VCaP (cell line): ENCODE results near the gene LDLRAD3.

ENCODE experiments used
- H3K27ac ChIP-seq: fragments of 450-650 bp; 2 replicates; pipeline ENCODE4 v1.5.1; 2017
- CTCF ChIP-seq: fragments of 450-650 bp; conservative IDR thresholded peaks from 2 replicates; pipeline ENCODE4 v1.5.1; 2017; ENCODE audit warnings: mild to moderate bottlenecking, moderate library complexity

The LDLRAD3 gene

GRCh38 chr11:36060926-36061325 lies 117.1 kb downstream of the LDLRAD3 start:
- no peak for TF ChIP-seq CTCF
- no peak overlapping the region for H3K27ac ChIP-seq

DNA sequence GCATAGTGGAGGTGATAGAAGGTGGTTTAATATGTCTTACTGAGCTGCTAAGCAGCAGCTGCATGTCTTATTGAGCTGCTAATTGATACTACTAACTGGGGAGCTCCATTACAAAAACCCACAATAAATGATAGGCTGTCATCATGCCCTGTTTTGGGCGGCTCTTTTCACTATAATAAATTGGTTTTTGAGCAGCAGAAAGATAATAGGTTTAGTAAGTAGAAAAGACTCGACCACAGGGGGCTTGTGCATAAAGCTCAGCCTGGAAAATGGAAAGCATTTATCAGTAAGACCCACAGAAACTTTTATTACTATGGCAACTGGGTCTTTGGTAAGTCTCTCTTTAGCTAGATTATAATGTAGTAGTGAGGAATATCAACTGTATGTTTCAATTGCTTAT lies 117.6 kb downstream of the LDLRAD3 start:
- H3K27ac ChIP-seq = no peak overlapping the region
- no peak for TF ChIP-seq CTCF

GRCh38 chr11:36062796-36063365 lies 119.0 kb downstream of the LDLRAD3 start:
- no peak for TF ChIP-seq CTCF
- no peak overlapping the region for H3K27ac ChIP-seq

DNA sequence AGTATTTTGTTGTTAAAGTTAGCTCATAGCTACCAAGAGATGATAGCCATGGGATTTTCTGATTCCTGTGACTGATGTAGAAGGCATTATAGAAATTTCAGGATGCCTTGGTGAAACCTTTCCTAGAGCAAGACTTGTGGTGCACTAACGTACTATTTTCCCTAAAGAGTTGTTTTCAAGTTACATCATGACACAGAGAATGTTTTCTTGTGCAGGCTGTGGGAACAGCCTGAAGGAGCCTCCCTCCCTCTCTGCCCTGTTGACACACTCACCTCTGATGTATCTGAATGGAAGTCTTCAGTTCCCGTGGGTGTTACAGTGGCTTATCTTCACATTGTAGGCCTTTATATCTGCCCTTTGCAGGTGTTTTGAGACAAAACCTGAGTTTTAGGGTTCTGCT lies 121.6 kb downstream of the LDLRAD3 start:
- no peak for TF ChIP-seq CTCF

DNA sequence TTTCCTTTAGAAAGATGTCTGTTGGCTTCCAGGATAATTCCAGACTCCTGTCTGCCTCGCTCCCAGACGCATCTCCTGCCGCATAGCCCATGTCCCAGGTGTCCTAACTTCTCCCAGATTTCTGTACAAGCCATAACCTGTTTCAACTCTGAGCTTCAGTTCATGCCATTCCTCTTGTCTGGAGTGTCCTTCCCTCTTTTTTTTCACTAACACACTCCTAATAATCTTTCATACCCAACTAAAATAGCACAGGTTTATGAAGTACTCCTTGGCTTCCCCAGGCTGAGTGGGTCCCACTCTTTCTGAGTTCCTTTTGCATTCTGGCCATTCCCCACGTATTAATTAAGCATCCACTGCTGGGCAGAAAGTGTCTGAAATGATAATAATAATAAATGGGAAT lies 123.0 kb downstream of the LDLRAD3 start:
- H3K27ac ChIP-seq = no peak overlapping the region
- no peak for TF ChIP-seq CTCF

More for the DNA sequence above, 121.6 kb downstream of the LDLRAD3 start:
- H3K27ac ChIP-seq = no peak overlapping the region

GRCh38 chr11:36069576-36070212 lies 125.8 kb downstream of the LDLRAD3 start:
- TF ChIP-seq CTCF = peak; percentile 58
- no peak overlapping the region for H3K27ac ChIP-seq

DNA sequence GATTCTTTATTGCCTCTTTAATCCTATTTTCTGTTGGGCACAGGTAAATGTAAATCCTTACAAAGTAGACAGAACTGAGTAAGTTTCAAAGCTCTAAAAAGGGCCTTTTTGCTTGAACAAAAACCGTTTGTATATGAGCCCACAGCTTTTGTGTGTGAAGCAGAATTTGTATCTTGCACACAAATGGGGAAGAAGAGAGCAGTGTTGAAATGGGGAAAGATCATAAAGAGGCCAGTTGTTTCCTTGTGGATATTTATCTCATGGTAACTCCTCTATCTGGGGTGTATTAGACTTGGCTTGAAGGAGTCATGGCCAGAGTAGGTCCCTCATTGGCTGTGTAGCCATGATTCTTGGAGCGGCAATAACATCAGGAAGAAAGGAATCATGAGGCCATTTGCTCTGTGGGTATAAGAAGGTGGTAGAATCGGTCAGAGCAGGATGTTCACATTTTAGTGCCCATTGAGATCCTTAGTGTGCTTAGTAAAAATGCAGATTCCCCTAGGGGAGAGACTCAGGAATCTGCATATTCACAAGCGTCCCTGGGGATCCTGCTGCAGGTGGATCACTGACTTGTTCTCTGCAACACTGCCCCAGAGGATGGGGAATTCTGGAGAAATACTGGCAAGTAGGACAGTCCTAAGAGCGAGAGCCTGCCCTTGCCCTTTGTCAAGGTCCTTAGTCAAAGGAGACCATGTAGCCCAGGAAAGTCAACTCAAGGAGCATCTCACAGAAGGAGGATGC lies 126.5 kb downstream of the LDLRAD3 start:
- H3K27ac ChIP-seq = no peak overlapping the region
- TF ChIP-seq CTCF = no peak
